Measurements from ENCODE around the gene ADSS2.

The ADSS2 gene

GRCh38 chr1:244365809-244366208, 85.9 kb downstream of the ADSS2 start:
- TF ChIP-seq CTCF (IDR thresholded peaks at IDR 0.05) = no peak

- TF ChIP-seq CTCF (IDR thresholded peaks at IDR 0.05) = no peak
These were observed 89.2 kb downstream of the ADSS2 start for GRCh38 chr1:244362476-244362875.

DNA sequence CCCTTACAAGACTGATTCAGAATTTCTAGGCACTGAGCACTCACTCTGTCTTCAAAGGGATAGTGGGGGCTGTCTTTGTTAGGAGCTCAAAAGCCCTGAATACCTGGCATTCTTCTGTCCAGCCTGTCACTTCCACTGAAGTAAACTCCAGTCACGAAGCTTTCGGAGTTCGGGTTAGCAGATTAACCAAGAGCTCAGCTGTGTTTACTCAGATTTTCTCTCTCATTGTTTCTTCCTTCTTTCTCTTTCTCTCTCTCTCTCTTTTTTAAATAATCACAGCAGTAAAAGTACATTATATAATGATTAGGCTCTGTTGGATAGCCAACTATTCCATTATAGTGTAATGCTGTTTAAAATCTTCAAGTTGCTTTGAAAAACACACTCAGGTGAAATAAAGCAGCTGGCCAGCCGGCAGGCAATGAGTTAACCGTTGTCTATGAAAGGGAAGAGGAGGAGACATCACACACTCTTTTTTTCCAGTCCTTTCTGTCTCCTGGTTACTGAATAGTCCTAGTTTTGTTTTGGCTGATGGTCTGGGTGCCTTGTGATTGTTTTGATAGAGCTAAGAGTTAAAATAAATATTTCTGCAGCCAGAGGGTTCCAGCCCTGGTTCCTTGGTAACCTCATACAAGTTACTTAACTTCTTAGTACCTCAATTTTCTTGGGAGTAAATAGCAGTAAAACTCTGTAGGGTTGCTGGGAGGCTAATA, 89.8 kb downstream of the ADSS2 start:
- TF ChIP-seq CTCF (IDR thresholded peaks at IDR 0.05) = no peak

Measured in LNCAP (cell line).